ENCODE measurements around the gene CBX4.

Gene CBX4

GRCh38 chr17:79866791-79867518 lies 27.7 kb upstream of the CBX4 start:
- peak overlapping the region; percentile 86 for H3K4me2 ChIP-seq (ENCODE audit: low read depth, low read length)
- no peaks in the 10 kb centered on the region for H3K9me2 ChIP-seq (replicated peaks; ENCODE audit: insufficient read depth, low read length)
- no peaks in the 10 kb centered on the region for H4K20me1 ChIP-seq (ENCODE audit: insufficient read depth, low read length)
- TF ChIP-seq EZH2phosphoT487 (IDR thresholded peaks at IDR 0.05; ENCODE audit: low read length) = no peak
- no peak for TF ChIP-seq EZH2 (optimal IDR thresholded peaks at IDR 0.05; ENCODE audit: low read depth, low read length)
- TF ChIP-seq, protein P1, sequence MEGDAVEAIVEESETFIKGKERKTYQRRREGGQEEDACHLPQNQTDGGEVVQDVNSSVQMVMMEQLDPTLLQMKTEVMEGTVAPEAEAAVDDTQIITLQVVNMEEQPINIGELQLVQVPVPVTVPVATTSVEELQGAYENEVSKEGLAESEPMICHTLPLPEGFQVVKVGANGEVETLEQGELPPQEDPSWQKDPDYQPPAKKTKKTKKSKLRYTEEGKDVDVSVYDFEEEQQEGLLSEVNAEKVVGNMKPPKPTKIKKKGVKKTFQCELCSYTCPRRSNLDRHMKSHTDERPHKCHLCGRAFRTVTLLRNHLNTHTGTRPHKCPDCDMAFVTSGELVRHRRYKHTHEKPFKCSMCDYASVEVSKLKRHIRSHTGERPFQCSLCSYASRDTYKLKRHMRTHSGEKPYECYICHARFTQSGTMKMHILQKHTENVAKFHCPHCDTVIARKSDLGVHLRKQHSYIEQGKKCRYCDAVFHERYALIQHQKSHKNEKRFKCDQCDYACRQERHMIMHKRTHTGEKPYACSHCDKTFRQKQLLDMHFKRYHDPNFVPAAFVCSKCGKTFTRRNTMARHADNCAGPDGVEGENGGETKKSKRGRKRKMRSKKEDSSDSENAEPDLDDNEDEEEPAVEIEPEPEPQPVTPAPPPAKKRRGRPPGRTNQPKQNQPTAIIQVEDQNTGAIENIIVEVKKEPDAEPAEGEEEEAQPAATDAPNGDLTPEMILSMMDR (IDR thresholded peaks at IDR 0.05; ENCODE audit: low read length) = no peak
- H3K9ac ChIP-seq (ENCODE audit: low read length) = no peak overlapping the region; the same call in 1 of the 2 replicates
- H3K4me3 ChIP-seq (ENCODE audit: low read length) = peak overlapping the region; percentile 35; the same call in 1 of the 2 replicates
- H3K27ac ChIP-seq (ENCODE audit: low read length) = peak overlapping the region; percentile 58; the same call in 1 of the 2 replicates
- H3K79me2 ChIP-seq (ENCODE audit: low read length) = no peaks in the 10 kb centered on the region
- no peak for DNase-seq
- H3K36me3 ChIP-seq (replicated peaks; ENCODE audit: insufficient read depth, low read length) = no peaks in the 10 kb centered on the region
- peaks cover 72% of the 10 kb centered on the region for H3K27me3 ChIP-seq (replicated peaks; ENCODE audit: insufficient read depth, low read length)
- H3K4me1 ChIP-seq (ENCODE audit: low read length) = 0 out of 2 replicates have a peak, but pooled peaks cover 9% of the 10 kb centered on the region
- H3K9me3 ChIP-seq (replicated peaks; ENCODE audit: insufficient read depth, low read length) = no peaks in the 10 kb centered on the region
- H3F3A ChIP-seq (ENCODE audit: insufficient read depth, low read length) = no peaks in the 10 kb centered on the region; the same call in 1 of the 2 replicates
- peak overlapping the region; percentile 62 for H2AFZ ChIP-seq (ENCODE audit: low read length)

- Histone ChIP-seq H3K4me2 (ENCODE audit: low read depth, low read length) (no peak overlapping the region), H2AFZ (ENCODE audit: low read length) (no peak overlapping the region), H3K4me1 (ENCODE audit: low read length) (0 out of 2 replicates have a peak, but pooled peaks cover 9% of the 10 kb centered on the region), H3K27ac (ENCODE audit: low read length) (no peak overlapping the region), H3K9me2 (replicated peaks; ENCODE audit: insufficient read depth, low read length) (no peaks in the 10 kb centered on the region), H3K36me3 (replicated peaks; ENCODE audit: insufficient read depth, low read length) (no peaks in the 10 kb centered on the region), H3K9me3 (replicated peaks; ENCODE audit: insufficient read depth, low read length) (no peaks in the 10 kb centered on the region), H3K79me2 (ENCODE audit: low read length) (no peaks in the 10 kb centered on the region), H3K9ac (ENCODE audit: low read length) (no peak overlapping the region), H3K27me3 (replicated peaks; ENCODE audit: insufficient read depth, low read length) (peaks cover 71% of the 10 kb centered on the region), H4K20me1 (ENCODE audit: insufficient read depth, low read length) (no peaks in the 10 kb centered on the region), H3F3A (ENCODE audit: insufficient read depth, low read length) (no peaks in the 10 kb centered on the region; the same call in 1 of the 2 replicates), H3K4me3 (ENCODE audit: low read length) (no peak overlapping the region)
- TF ChIP-seq EZH2phosphoT487 (IDR thresholded peaks at IDR 0.05; ENCODE audit: low read length) (no peak), EZH2 (optimal IDR thresholded peaks at IDR 0.05; ENCODE audit: low read depth, low read length) (no peak)
- TF ChIP-seq, protein P1 (IDR thresholded peaks at IDR 0.05; ENCODE audit: low read length) = no peak
- DNase-seq = no peak
Measured at GRCh38 chr17:79865351-79866210, 26.3 kb upstream of the CBX4 start.

GRCh38 chr17:79864617-79865250 lies 25.5 kb upstream of the CBX4 start:
- H3K4me3 ChIP-seq (ENCODE audit: low read length) = no peak overlapping the region
- H3K27ac ChIP-seq (ENCODE audit: low read length) = no peak overlapping the region
- TF ChIP-seq, protein P1 (IDR thresholded peaks at IDR 0.05; ENCODE audit: low read length) = no peak
- TF ChIP-seq EZH2phosphoT487 (IDR thresholded peaks at IDR 0.05; ENCODE audit: low read length) = no peak
- TF ChIP-seq EZH2 (optimal IDR thresholded peaks at IDR 0.05; ENCODE audit: low read depth, low read length) = no peak
- H3K36me3 ChIP-seq (replicated peaks; ENCODE audit: insufficient read depth, low read length) = no peaks in the 10 kb centered on the region
- no peaks in the 10 kb centered on the region for H3K79me2 ChIP-seq (ENCODE audit: low read length)
- 0 out of 2 replicates have a peak, but pooled peaks cover 9% of the 10 kb centered on the region for H3K4me1 ChIP-seq (ENCODE audit: low read length)
- H3K9me3 ChIP-seq (replicated peaks; ENCODE audit: insufficient read depth, low read length) = no peaks in the 10 kb centered on the region
- peaks cover 78% of the 10 kb centered on the region for H3K27me3 ChIP-seq (replicated peaks; ENCODE audit: insufficient read depth, low read length)
- no peaks in the 10 kb centered on the region for H3K9me2 ChIP-seq (replicated peaks; ENCODE audit: insufficient read depth, low read length)
- no peak overlapping the region for H3K4me2 ChIP-seq (ENCODE audit: low read depth, low read length)
- H4K20me1 ChIP-seq (ENCODE audit: insufficient read depth, low read length) = no peaks in the 10 kb centered on the region
- H3F3A ChIP-seq (ENCODE audit: insufficient read depth, low read length) = no peaks in the 10 kb centered on the region; the same call in 1 of the 2 replicates
- no peak for DNase-seq
- no peak overlapping the region for H2AFZ ChIP-seq (ENCODE audit: low read length)
- no peak overlapping the region for H3K9ac ChIP-seq (ENCODE audit: low read length)
